B cell (primary cell): ENCODE measurements around the gene MYOM3.

Experiments
- EZH2 ChIP-seq: IDR thresholded peaks from 2 replicates; pipeline ENCODE4 v1.6.1; 2012; ENCODE audit warnings: borderline replicate concordance, low read depth, mild to moderate bottlenecking, moderate library complexity, low read length; ENCODE audit not compliant: insufficient read depth, poor library complexity, severe bottlenecking
- TF ChIP-seq, protein P1 (sequence below): fragments of 200-600 bp; IDR thresholded peaks from one replicate; pipeline ENCODE4 v1.8.0; 2022; ENCODE audit warnings: antibody characterized with exemption, mild to moderate bottlenecking

DNA sequence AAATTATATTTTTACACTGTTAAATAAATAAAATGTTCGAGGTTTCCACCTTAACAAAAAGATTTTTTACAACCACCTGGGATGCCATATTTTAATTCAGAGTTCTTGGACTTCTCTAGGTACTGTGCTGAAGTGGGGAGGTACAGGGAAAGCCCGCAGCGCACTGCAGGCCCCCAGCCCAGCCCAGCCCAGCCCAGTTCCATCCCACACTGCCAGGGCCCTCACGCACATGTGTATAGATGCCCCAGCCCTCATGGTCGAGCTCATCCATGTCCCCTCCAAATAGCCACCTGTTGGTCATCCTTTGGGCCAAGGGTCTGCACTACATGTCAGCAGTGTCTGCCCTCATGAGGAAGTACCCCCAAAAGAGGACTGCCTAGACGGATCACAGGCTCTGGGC is 11.7 kb upstream of the MYOM3 start:
- TF ChIP-seq, protein P1, sequence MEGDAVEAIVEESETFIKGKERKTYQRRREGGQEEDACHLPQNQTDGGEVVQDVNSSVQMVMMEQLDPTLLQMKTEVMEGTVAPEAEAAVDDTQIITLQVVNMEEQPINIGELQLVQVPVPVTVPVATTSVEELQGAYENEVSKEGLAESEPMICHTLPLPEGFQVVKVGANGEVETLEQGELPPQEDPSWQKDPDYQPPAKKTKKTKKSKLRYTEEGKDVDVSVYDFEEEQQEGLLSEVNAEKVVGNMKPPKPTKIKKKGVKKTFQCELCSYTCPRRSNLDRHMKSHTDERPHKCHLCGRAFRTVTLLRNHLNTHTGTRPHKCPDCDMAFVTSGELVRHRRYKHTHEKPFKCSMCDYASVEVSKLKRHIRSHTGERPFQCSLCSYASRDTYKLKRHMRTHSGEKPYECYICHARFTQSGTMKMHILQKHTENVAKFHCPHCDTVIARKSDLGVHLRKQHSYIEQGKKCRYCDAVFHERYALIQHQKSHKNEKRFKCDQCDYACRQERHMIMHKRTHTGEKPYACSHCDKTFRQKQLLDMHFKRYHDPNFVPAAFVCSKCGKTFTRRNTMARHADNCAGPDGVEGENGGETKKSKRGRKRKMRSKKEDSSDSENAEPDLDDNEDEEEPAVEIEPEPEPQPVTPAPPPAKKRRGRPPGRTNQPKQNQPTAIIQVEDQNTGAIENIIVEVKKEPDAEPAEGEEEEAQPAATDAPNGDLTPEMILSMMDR, result no peak
- no peak for TF ChIP-seq EZH2
